22Rv1 (cell line): ENCODE data around the gene SLC66A2.

Experiments used
- ZFX ChIP-seq: fragments of 450-650 bp; IDR thresholded peaks from 2 replicates; pipeline ENCODE4 v1.6.1; 2017; ENCODE audit warnings: antibody characterized with exemption, borderline replicate concordance
- TF ChIP-seq, protein P1 (sequence below): fragments of 450-650 bp; IDR thresholded peaks from 2 replicates; pipeline ENCODE4 v1.5.1; 2017; ENCODE audit warnings: mild to moderate bottlenecking

DNA sequence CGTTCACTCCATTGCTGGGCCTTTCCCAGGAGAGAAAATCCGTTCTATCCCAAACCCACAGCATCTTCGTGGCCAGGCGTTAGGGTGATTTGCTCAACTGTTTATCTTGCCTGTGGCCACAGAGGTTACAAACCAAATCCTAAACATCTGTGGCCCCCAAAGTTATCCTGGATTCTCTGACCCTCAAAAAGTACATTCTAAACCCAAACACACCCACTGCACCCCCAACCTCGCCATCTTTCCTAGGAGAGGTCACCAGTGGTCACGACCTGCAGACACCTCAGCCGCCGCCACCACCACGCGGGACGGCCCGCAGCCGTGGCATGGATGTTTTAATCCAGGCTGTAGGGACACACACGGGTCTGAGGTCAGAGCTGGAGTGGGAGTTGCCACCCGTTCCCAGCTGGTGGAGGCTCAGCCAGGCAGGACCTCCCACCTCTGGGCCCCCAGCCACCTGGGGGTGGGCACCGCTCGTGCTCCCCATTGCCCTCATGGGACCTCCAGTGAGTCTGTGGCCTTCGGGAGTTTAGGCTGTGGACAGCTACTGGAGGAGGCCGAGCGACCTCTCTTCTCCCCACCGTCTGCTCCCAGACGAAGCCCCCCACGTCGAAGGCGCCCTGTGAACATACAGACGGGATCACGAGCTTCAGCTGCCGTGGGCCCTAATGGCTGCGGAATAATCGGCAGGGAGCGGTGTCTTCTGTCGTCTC is 81.7 kb downstream of the SLC66A2 start:
- TF ChIP-seq, protein P1, sequence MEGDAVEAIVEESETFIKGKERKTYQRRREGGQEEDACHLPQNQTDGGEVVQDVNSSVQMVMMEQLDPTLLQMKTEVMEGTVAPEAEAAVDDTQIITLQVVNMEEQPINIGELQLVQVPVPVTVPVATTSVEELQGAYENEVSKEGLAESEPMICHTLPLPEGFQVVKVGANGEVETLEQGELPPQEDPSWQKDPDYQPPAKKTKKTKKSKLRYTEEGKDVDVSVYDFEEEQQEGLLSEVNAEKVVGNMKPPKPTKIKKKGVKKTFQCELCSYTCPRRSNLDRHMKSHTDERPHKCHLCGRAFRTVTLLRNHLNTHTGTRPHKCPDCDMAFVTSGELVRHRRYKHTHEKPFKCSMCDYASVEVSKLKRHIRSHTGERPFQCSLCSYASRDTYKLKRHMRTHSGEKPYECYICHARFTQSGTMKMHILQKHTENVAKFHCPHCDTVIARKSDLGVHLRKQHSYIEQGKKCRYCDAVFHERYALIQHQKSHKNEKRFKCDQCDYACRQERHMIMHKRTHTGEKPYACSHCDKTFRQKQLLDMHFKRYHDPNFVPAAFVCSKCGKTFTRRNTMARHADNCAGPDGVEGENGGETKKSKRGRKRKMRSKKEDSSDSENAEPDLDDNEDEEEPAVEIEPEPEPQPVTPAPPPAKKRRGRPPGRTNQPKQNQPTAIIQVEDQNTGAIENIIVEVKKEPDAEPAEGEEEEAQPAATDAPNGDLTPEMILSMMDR, result no peak
- no peak for TF ChIP-seq ZFX
